Activated CD4-positive, CD25-positive, alpha-beta regulatory T cell (primary cell): Measurements from ENCODE around the gene SLC35E2B.

Experiments used
- DNase-seq, 4 experiments: peaks; one replicate each; lab custom pipeline; 2025; lab: John Stamatoyannopoulos, UW

SLC35E2B gene

DNA sequence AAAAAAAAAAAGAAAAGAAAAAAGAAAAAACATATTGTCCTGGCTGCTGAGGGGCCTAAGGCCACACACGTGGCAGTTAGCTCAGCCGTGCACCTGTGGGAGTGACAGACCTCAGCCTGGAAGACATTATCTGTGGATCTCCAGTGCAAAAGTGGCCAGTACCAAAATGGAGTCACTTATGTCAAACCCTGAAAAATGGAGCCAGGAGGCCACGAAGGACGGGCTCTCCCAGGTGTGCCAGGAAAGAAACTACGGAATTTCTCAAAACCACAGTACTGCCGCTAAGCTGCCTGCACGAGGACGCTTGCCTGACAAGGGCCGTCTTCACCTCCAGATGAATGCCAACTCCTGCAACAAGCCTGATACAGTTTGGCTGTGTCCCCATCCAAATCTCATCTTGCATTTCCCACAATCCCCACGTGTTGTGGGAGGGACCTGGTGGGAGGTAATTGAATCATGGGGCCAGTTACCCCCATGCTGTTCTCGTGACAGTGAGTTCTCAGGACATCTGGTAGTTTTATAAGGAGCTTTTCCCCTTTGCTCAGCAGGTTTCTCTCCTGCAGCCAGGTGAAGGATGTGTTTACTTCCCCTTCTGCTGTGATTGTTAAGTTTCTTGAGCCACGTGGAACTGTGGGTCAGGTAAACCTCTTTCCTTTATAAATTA is 82.6 kb downstream of the SLC35E2B start:
- no peak for DNase-seq
